ENCODE data around the gene SLC39A9.

SLC39A9 gene

DNA sequence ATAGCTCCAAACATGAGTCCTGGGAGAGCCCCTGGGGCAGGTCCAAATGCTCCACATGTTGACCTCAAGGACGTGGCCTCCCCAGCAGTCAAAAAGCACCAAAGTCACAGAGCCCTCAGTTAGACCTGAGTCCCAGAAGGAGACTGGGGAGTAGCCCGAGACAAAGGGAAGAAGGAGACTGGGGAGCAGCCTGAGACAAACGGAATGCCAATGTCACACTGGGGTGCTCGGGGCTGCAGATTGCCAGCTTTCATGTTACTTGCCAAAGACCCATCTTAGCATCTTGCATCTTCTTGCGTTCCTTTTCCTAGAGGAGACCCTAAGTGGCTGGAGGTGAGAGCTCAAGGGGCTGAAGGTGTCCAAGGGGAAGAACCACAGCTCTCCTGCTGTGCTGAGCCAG is 100.9 kb downstream of the SLC39A9 start:
- no peak for DNase-seq (ENCODE audit: low spot score)

DNA sequence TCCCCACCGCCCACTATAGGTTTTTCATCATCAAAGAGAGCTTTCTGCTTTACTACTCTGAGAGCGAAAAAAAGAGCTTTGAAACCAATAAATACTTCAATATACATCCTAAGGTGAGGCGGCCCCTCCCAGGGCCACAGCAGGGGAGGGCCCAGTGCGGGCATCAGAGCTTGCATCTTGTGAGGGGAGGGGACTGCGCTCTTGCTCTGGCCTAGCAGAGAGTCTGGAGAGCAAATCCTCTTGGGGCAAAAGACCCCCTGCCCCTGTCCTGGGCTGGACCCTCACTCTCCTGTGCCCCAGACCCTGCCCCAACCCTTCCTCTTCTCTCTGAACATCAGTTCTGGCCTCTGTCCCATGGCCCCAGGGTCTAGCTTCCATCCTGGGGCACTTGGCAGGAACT is 101.6 kb downstream of the SLC39A9 start:
- no peak for DNase-seq (ENCODE audit: low spot score)

DNA sequence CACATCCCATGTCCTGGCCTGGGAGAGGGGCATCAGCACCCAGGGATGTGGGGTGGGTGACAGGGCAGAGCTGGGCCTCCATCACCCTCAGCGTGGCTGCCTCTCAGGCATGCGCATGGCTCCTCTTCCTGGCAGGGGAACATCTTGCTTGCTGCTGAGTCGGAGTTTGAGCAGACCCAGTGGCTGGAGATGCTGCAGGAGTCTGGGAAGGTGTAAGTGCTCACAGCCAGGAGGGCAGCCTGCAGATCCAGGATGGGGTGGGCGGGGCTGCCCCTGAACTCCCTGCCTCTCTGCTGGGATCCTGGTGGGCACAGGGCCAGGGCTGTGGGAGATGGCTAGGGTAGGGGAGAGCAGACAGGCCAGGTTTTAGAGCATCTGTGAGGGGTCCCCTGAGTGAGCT is 102.2 kb downstream of the SLC39A9 start:
- peak; percentile 26 for DNase-seq (ENCODE audit: low spot score)

DNA sequence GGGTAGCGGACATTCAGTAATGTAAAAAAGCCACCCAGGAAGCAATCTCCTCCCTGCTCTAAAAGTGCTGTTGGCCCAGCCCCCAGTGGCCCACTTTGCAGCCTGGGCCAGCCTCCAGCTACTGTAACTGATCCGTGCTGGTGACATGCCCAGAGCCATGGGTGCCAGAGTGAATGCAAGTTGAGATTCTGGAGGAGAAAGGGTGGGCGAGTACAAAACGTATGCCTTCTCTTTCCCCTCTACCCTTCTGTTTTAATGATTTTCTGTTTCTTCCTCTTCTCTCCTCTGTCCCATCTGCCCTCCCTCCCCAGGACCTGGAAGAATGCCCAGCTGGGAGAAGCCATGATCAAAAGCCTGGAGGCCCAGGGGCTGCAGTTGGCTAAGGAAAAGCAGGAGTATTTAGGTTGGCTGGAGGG is 102.9 kb downstream of the SLC39A9 start:
- peak; percentile 77 for DNase-seq (ENCODE audit: low spot score)

DNA sequence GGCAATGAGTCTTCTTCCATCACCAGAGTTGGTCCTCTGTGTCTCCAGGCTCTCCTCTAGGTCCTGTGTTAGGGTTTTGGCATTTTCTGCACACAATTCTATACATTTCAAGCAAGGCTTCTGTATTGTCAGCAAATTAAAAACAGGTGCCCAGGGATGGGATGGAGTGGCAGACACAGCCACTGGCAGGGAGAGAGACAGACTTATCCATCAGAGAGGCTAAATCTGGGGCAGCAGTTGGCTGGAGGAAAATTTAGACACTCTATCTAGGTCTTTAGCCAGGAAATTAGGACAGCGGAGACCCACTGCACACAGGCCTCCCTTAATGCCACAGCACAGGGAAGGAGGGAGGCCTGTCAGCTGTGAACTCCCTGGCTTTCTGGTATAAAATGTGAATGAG is 106.3 kb downstream of the SLC39A9 start:
- DNase-seq (ENCODE audit: low spot score) = peak; percentile 77

DNA sequence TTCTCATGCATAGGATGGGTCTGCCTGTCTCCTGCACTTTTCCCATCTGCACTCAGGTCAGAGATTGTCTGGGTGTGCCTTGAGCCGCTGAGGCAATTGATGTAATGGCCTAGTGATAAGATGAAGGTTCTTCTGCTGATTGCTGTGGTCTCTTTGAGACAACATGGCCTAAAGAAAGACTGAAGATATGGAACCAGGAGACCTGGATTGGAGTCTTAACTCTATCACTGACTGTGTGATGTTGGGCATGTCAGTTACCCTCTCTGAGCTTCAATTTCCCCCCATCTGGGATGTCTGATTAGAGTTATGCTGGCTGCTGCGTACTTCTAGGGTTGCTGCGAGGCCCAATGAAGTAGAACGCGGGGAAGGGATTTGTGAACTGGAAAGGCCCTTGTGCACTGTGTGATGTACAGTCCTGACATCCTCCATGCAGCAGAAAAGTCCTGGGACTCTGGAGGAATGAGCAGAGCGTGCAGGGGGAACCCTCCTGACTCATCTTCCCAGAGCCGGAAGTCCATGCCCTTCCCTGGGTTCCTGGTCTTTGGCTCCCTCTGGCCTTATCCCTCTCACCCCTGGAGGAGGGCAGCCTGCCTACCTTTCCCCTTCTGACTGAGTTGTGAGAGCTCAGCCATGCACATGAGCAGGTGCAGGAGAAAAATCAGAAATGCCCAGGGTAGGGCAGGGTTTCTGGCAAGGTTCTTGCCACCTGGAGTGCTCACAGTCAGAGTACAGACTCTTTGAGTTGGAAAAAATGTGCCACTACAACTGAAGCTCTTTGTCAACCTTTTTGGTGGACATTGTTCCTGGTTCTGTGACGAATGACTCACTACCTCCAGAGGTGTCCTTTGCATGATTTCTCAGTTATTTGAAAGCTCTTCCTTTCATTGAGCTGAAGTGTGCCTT is 107.1 kb downstream of the SLC39A9 start:
- DNase-seq (ENCODE audit: low spot score) = no peak

DNA sequence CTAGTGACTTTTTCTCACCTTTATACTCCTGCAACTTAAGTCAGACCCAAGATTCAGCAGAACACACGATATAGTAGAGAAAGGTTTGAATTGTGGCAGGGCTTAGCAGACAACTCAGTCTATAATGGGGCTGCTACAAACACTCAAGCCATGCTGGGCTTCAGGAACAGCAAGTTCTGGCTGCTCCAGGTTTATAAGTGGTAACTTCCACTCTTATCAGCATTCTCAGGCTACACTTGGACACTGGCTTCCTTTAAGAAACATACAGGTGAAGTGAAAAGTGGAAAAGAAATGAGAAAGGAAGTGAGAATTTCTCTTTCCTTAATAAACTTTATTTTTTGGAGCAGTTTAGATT is 107.7 kb downstream of the SLC39A9 start:
- DNase-seq (ENCODE audit: low spot score) = no peak

All from cerebellar cortex (tissue), 1 donor.